SK-N-SH (cell line): ENCODE results near the gene LIX1. TPM values are rescaled to one million over a fixed set of nuclear protein-coding genes. Genes with fewer than 3 reads are reported as not detected.

Experiments
- polyA plus RNA-seq, 3 experiments: library from polyadenylated mRNA; depleted of rRNA; stranded (reverse); fragments of >200 nt; gene quantifications; 2 replicates each; pipeline ENCODE4 v1.2.3, GENCODE V29; 2012
- small RNA-seq, 7 experiments: library from RNA; depleted of rRNA; stranded (forward); fragments of <200 nt; gene quantifications; one replicate each; pipeline ENCODE3, GENCODE V24; 2012

The LIX1 gene
- polyA plus RNA-seq, 1 of the 3 experiments (the other 2 are of a cell fraction): not detected

Small RNA genes within 50 kb of the gene (small RNA-seq; reads per million reads assigned to genes)
- gene RNU1-73P: 0 reads per million in 7 experiments

Other genes starting within 250 kb of the LIX1 start
- 4.3 and 5.9 TPM in 2 replicates for gene LNPEP, start 206.5 kb downstream of the LIX1 start, polyA plus RNA-seq (2012; rRNA removed)
- 5.6 and 5.9 TPM in 2 replicates for gene RIOK2, start 40.6 kb upstream of the LIX1 start, polyA plus RNA-seq (2012; rRNA removed)